NOMO-1 (cell line): Measurements from ENCODE around the gene CCT7.

Source experiments
- DNase-seq, 2 experiments: peaks; one replicate each; lab custom pipeline; 2025; ENCODE audit not compliant: unreplicated experiment in 2 of 2; lab: John Stamatoyannopoulos, UW

CCT7 gene

GRCh38 chr2:73266061-73266901, 32.2 kb downstream of the CCT7 start:
- DNase-seq = no peak

- no peak for DNase-seq
These were observed 32.9 kb downstream of the CCT7 start for GRCh38 chr2:73267008-73267407.

- no peak for DNase-seq
These were observed 34.3 kb downstream of the CCT7 start for GRCh38 chr2:73268366-73268829.

- no peak for DNase-seq
These were observed 35.0 kb downstream of the CCT7 start for GRCh38 chr2:73268830-73269685.

GRCh38 chr2:73269686-73270465, 35.8 kb downstream of the CCT7 start:
- no peak for DNase-seq

GRCh38 chr2:73272270-73272669, 38.2 kb downstream of the CCT7 start:
- DNase-seq = no peak

- DNase-seq = no peak
These were observed 45.7 kb downstream of the CCT7 start for GRCh38 chr2:73279852-73280251.

GRCh38 chr2:73281244-73281643, 47.1 kb downstream of the CCT7 start:
- no peak for DNase-seq

- no peak for DNase-seq
These were observed 48.9 kb downstream of the CCT7 start for GRCh38 chr2:73282924-73283544.

- DNase-seq = peak; percentile 19 to 22
These were observed 49.6 kb downstream of the CCT7 start for GRCh38 chr2:73283545-73284295.

GRCh38 chr2:73284296-73285158, 50.4 kb downstream of the CCT7 start, which contains the start of gene FBXO41:
FBXO41 (minus strand) TSS chr2:73284478; CDS start chr2:73269630, 14,848 bp downstream.
- DNase-seq = peak; percentile 66 to 75

- DNase-seq = peak; percentile 91 to 96
These were observed 51.1 kb downstream of the CCT7 start for GRCh38 chr2:73285159-73285739.

GRCh38 chr2:73286134-73286655, 52.1 kb downstream of the CCT7 start:
- no peak for DNase-seq

GRCh38 chr2:73289304-73289703, 55.2 kb downstream of the CCT7 start:
- DNase-seq = no peak

- DNase-seq = peak in 1 of 2 experiments; percentile 38
These were observed 56.1 kb downstream of the CCT7 start for GRCh38 chr2:73290049-73290839.

- DNase-seq = peak; percentile 45 to 81
These were observed 57.0 kb downstream of the CCT7 start for GRCh38 chr2:73291093-73291460.
